HL-60/S4 treated with phorbol 12-myristate 13-acetate at 8.2 ng/mL for 4 days and 3 days (cell line): Measurements from ENCODE around the gene KIF25.
"Not testable (repeated sequence)": the region's sequence is repeated elsewhere in the genome, so short reads cannot be mapped to it uniquely, and the experiment has no call there.

Experiments
- in situ Hi-C: fragments of 300-500 bp; cut with MboI; formaldehyde crosslinking; loops from 2 replicates; pipeline ENCODE4 v1.15.0; 2022; ENCODE audit warnings: low sequenced_read_pairs

Gene KIF25

DNA sequence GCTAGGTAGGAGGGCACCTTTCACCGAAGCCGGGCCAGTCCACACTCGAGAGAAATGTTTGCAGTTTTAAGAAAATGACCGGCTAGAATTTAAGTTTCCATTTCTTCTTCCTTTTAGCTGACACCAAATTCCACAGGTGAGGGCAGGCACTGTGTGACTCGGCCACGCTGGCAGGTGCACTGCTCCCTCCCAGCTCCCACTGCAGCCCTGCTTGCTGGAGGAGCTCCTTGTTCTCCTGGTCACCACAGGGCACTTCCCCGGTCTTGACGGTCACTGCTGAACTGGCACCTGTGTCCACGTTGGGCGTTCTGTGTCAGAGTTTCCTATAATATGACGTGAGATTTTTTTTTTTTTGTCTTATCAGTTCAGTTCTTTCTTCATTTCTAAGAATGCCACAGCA is 3.6 kb upstream of the KIF25 start:
- in situ Hi-C loops = no loop called here

DNA sequence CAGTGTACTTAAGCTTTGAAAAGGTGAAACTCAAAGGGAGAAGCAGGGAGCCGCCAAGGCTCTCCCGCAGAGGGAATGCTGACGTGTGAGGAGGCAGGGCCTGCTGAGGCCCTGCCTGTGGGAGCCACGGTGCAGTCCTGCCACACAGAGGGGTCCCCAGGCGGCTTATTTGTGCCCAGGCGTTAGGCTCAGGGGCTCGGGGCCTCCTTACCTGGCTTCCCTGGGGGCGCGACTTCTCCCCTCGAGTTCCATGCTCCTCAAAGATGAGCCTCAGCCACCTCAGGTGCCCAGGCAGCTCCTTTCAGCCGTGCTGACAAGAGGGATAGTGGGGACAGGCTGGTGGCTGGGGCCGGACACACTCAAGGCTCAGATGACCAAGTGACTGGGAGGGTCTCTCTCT is 2.2 kb upstream of the KIF25 start:
- in situ Hi-C loops = no loop called here

DNA sequence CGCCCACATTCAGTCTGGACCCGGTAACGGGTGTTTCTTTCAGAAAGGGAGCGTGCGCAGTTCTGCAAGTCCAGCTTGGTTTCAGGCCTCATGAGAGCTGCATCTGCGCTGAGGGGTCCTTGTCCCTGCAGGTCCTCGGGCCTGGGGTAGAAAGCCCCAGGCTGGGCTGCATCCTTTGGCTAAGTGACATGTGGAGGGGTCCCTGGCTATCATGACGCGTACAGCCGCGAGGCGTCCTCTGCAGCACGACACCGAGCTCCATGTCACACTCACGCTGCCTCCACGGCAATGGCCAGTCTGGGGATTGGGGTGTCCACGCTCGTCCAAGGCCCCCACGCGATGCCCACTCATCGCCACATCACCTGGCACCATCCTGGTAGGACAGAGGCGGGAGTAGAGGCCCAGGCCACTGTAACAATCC is 1.7 kb upstream of the KIF25 start:
- in situ Hi-C loops = no loop called here

DNA sequence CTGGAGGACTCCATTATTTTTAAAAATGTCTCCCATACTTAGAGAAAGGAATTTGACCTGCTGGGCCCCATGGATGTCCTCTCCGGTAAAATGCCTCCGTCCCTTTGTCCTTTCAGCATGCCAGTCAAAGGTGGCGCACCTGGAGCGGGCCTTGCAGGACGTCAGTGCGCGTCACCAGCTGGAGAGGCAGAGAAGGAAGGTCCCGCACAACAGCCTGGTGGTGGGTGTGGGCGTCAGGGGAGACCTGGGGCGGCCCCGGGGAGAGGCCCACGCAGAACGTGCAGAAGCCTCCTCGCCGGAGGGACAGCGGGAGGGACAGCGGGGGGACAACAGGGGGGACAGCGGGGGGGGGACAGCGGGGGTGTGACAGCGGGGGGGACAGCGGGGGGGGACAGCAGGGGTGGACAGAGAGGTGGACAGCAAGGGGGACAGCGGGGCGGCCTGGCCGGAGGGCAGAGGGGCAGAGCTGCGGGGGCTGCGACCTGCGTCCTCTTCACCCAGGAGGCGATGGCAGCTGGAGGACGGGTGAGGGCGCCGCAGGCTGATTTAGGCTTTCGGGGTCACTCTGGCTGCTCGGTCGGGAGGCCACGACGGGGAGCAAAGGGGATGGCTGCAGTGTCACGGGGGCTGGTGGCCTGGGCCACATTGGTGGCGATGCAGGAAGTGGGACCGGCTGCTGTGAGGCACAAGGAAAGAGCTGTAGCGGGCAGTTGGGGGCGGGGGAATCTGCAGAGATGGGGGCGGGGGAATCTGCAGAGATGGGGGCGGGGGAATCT is 859 bp upstream of the KIF25 start:
- in situ Hi-C loops = no loop called here

DNA sequence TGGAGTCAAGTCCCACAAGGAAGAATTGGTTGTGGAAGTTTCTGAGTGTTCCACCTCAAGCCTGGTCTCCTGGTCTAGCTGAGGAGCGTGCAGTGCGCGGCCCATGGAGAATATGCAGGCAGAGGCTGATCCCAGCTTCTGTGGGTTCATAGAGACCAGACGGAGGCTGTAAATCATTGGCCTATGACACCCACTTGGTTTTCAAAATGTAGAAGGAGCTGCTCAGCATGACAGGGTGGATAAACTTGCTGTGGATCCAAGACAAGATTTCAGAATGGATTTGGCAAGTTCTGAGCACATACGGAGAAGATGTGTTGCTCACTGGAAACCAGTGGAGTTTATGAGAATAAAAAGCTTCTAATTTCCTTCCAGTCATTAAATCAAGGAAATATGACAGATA is 744 bp downstream of the KIF25 start:
- in situ Hi-C loops = no loop called here

DNA sequence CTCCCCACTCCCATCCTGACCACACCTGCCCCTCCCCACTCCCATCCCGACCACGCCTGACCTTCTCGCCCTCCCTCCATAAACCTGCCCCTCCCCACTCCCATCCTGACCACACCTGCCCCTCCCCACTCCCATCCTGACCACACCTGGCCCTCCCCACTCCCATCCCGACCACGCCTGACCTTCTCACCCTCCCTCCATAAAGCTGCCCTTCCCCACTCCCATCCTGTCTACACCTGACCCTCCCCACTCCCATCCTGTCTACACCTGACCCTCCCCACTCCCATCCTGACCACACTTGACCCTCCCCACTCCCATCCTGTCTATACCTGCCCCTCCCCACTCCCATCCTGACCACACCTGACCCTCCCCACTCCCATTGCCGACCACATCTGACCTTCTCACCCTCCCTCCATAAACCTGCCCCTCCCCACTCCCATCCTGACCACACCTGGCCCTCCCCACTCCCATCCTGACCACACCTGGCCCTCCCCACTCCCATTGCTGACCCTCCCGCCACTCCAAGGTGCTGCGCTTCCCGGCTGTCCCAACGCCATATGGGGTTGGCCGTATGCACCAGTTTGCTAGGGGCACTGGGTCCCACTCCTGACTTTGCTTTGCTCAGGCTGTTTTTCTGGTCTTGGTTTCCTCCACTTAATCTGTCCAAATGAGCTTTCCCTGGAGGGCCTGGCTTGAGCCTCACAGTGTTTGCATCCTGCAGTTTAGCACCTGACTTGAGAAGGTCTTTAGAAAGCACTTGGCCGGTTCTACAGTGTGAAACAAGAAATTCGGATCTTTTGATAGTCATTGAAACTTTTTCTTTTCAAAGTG is 2.9 kb downstream of the KIF25 start:
- in situ Hi-C loops = no loop called here

DNA sequence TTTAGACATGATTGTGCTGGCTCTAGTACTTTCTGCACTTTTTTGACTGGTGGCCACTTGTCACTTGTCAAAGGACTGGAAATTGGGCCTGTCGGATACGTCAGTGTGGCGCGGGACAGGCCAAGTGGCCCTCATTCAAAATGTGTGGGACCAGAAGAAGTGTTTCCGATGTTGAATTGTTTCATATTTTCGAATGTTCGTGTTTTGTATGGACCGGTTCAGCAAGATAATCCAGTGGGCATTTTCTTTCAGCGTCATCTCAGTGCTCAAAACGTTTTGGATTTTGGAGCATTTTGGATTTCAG is 3.5 kb downstream of the KIF25 start:
- in situ Hi-C loops = no loop called here

DNA sequence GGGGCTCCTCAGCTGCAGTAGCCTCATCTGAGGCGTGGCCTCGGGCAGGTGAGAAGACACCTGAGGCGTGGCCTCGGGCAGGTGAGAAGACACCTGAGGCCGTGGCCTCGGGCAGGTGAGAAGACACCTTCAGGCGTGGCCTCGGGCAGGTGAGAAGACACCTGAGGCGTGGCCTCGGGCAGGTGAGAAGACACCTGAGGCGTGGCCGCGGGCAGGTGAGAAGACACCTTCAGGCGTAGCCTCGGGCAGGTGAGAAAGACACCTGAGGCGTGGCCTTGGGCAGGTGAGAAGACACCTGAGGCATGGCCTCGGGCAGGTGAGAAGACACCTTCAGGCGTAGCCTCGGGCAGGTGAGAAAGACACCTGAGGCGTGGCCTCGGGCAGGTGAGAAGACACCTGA is 4.0 kb downstream of the KIF25 start:
- in situ Hi-C loops = not testable (repeated sequence)

DNA sequence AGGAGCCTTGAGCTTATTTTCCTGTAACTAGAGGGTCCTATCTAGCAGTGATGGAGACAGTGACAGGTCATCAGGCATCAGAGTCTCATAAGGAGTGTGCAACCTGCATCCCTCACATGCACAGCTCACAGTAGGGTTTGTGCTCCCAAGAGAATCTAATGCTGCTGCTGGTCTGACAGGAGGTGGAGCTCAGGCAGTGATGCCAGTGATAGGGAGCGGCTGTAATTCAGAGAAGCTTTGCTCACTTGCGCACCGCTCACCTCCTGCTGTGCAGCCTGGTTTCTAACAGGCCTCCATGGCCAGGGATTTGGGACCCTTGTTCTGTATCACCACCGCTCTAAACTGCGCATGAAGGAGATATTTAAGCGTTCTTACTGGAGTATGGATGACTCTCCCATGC is 5.3 kb downstream of the KIF25 start:
- in situ Hi-C loops = no loop called here

DNA sequence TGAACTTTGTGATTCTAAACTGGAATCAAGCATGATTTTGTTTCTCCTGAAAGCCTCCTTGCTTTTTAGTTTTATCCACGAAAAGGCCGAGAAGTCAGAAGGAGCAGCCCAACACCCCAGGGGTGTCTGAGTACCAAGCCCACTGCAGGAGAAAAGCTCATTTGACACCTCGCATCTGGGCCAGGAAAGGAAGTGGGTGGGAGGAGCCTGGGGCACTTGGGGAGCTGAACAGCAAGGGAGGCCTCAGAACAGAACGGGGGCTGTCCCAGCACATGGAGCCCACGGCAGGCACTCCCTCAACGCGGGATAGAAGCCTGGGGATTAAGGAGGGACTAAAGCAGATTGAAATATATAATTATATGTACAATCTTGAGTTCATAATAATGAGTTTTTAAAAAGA is 6.6 kb downstream of the KIF25 start:
- in situ Hi-C loops = no loop called here

DNA sequence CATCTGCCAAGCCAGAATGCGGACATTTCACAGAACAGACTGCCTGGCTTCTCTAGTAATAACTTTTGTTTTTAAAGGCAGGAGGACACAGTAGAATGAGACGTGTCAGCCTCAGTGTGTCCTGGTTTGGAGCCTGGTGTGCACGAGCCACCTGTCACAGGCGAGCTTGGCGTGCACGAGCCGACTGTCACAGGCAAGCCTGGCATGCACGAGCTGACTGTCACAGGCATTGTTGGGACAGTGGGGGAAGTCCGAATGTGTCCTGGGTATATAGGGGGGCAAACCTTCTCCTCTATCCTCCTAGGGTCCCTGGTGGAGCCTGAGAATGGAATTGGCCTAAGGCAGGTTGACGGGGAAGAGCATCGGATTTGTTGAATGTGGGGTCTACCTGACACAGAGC is 7.5 kb downstream of the KIF25 start:
- in situ Hi-C loops = no loop called here

DNA sequence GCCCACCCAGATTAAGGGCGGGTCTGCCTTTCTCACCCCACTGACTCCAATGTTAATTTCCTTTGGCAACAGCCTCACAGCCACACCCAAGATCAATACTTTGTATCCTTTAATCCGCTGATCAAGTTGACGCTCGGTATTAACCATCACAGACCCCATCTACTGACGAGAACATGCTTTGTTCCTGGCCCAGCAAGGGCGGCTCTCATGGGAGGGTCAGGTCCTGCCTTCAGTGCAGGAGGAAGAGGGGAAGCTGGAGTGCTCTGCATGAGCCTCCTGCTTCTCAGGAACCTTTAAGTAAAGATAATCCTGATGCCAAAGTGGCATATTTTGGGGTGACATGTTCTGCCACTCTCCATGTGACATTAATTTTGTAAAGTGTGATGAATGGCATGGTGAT is 8.3 kb downstream of the KIF25 start:
- in situ Hi-C loops = no loop called here

DNA sequence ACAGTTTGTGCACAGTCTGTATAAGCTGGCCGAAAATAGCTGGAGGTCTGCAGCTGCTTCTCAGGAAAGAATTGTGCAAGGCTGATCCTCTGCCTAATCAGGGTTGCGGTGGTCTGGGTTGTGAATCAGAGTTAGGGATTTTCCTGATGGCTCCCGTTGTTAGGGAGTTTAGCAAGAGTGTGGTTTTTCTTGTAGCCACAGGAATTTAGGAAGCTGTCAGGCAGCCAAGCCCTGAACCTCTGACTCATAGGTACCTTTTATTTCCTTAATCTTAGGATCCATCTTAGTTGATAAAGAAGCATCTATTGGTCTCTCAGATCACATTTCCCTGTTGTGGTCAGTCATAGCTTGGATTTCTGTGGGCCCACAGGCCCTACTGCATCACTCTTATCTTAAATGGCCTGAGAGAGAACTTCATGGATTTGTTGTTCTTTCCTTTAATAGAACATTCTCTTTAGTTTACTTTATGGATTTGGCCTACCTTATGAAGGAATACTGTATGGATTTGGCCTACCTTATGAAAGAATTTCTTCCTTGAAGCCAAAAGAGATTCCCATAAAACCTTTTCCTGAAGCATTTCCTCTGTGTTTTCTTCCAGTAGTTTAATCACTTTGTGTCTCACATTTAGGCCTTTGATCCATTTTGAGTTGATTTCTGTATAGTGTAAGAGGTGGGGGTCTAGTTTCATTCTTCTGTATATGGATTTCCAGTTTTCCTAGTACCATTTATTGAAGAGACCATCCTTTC is 10.3 kb downstream of the KIF25 start:
- in situ Hi-C loops = no loop called here

DNA sequence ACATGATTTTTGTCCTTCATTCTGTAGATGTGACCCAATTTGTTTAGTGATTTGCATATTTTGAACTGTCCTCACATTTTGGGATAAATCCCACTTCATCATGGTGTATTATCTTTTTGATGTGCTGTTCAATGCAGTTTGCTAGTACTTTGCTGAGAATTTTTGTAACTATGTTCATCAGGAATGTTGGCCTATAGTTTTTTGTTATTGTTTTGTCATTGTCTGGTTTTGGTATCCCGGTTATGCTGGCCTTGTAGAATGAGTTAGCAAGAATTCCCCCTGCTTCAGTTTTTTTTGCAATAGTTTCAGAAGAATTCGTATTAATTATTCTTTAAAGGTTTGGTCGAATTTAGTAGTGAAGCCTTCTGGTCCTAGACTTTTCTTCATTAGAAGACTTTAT is 11.9 kb downstream of the KIF25 start:
- in situ Hi-C loops = no loop called here

DNA sequence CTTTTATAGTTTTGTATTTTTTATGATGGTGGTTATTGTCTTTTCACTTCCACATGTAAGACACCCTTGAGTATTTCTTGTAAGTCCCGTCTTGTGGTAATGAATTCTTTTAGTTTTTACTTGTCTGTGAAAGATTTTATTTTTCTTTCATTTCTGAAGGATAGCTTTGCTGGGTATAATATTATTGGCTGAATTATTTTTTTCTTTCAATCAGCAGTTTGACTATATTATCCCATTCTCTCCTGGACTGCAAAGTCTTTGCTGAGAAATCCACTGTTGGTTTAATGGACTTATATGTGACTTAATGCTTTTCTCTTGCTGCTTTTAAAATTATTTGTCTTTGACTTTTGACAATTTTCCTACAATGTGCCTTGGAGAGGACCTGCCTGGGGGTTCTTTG is 13.8 kb downstream of the KIF25 start:
- in situ Hi-C loops = no loop called here

DNA sequence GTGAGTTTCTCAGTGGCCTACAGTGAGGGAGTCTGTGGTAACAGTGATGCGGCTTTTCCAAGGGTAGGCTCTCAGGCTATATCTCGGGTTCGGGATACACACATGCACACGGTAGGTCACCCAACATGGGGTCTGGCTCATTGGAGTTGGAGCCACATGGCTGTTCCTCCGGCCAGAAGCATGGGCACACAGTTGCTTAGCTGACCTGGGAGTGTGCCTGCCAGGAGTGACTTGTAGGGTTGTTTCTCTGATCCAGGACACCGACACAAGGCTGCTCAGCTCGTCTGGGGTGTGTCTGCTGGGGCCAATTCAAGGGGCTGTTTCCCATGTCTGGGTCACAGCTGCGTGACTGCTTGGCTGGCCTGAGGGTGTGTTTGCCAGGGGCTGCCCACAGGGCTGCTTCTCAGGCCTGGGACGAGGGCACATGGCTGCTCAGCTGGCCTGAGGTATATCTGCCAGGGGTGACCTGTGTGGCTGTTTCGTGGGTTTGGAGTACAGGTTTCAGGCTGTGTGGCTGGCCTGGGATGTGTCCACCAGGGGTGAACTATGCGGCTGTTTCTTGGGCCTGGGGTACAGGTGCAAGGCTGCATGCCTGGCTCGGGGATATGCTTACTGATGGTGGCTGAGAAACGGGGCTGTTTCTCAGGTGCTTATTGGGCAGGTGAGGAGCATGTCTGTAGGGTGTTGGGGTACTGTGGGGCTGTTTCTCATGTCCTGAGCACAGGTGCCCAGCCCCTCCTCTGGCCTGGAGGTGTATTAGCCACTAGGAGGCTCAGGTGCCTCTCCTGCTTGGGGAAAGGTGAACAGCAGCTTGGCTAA is 15.2 kb downstream of the KIF25 start:
- in situ Hi-C loops = no loop called here

DNA sequence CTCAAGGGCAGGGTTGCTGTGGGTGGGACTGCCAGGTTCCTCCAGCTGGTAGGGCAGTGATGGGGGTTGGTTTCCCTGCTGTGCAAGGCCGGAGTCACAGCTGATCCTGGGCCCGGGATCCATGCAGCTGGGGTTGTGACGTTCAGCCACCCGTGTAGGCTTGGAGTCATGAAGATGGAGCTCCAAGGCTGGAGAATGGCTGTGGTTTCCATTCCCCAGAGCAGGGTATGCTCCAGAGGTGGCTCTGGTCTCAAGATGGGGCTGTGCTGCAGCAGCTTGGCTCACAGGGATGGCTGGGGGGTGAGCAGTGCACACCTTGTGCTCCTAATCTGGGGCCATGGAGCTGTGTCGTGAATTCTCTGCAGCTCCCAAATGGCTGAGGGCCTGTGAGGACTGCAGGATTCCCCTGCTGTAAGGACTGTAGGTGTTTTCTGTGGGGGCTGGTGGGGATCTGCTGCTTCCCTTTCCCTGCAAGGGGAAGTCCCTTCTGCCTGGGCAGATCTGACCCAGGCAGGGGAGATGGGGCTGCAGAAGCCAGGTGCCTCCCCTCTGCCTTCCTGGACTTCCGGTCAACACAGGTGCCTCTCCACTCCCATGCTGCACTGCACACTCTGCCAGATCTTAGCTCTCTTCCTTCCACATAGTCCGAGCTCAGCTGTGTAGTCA is 15.9 kb downstream of the KIF25 start:
- in situ Hi-C loops = no loop called here

DNA sequence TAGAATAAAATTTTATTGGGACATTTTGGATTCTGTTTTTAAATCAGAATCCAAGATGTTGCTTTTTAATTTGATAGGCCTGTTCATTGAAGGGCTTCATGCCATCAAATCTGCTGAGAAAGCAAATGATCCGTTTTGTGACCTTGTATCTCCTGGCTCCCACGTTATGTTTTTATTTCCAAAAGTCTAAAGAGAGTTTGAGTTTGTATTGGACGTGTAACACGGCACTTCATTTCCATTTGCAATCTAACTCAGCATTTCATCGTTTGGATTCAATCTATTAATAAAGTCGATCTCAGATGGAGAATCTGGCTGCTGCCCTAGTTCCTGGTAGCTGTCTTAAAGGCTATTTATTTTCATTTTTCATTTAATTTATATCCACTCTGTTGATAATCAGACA is 17.0 kb downstream of the KIF25 start:
- in situ Hi-C loops = no loop called here

DNA sequence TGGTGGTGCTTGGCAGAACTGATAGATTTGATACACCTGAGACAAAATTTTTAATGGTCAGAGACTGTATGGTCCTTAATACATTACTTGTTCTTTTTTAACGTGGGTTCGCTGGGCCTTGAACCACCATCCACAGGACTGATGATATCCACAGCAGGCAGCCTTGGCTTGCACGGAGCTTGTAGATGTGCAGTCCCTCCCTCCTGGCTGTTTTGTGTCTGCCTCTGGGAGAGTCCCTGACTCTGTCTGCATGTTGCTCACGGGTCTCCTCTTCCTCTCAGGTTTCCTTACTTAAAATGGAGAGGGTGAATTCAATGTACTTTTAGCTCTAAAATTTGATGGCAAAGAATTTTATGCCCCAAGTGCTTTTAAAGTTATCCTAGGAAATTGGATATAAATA is 17.5 kb downstream of the KIF25 start:
- in situ Hi-C loops = no loop called here

DNA sequence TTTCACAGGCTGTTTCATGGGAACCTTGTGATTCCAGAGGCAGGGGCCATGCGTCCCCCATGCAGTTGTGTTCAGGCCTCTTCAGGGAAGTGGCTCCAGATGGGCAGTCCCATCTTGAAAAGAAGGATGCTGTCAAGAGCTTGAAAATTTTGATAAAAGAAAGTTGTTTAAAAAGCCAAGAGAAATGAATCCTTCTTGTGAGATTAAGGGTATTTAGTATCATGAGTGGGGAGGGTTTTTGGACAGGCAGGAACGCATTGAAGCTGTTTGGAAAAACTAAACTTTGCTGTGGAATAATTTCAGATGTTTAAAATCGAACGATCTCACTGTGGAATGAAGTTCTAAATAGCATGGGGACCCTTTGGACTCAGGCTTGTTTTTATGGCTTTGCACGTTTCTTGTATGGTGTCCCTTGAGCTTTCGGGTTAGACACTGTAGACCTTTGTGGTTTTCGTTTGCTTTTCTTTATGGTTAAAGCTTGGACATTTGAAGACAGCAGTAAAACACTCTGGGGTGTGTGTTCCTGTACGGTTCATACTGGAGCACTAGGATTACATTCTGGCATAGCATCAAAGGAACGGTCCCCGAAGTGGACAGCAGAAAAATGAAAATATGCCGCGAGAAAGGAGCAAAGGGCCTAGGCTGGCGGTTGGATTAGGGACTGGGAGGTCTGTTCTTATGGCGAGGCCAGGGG is 18.2 kb downstream of the KIF25 start:
- in situ Hi-C loops = no loop called here
